ENCODE results near the gene NGF.

Gene NGF

GRCh38 chr1:115286431-115287205 lies 51.4 kb downstream of the NGF start:
- TF ChIP-seq, protein P1, sequence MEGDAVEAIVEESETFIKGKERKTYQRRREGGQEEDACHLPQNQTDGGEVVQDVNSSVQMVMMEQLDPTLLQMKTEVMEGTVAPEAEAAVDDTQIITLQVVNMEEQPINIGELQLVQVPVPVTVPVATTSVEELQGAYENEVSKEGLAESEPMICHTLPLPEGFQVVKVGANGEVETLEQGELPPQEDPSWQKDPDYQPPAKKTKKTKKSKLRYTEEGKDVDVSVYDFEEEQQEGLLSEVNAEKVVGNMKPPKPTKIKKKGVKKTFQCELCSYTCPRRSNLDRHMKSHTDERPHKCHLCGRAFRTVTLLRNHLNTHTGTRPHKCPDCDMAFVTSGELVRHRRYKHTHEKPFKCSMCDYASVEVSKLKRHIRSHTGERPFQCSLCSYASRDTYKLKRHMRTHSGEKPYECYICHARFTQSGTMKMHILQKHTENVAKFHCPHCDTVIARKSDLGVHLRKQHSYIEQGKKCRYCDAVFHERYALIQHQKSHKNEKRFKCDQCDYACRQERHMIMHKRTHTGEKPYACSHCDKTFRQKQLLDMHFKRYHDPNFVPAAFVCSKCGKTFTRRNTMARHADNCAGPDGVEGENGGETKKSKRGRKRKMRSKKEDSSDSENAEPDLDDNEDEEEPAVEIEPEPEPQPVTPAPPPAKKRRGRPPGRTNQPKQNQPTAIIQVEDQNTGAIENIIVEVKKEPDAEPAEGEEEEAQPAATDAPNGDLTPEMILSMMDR (IDR thresholded peaks at IDR 0.05; ENCODE audit: low read depth, low read length, missing control alignments) = no peak
- no peak overlapping the region for H3K4me3 ChIP-seq (ENCODE audit: low read depth, low read length)
- in situ Hi-C loops (cut with HindIII; ENCODE audit: low sequenced_read_pairs) = no loop called here
- DNase-seq (ENCODE audit: low read depth) = no peak

- DNase-seq (ENCODE audit: low read depth) = no peak
- no peak overlapping the region for H3K4me3 ChIP-seq (ENCODE audit: low read depth, low read length)
- in situ Hi-C loops (cut with HindIII; ENCODE audit: low sequenced_read_pairs) = no loop called here
- TF ChIP-seq, protein P1 (IDR thresholded peaks at IDR 0.05; ENCODE audit: low read depth, low read length, missing control alignments) = no peak
These were observed 53.8 kb downstream of the NGF start for GRCh38 chr1:115284209-115284608.

- no peak overlapping the region for H3K4me3 ChIP-seq (ENCODE audit: low read depth, low read length)
- in situ Hi-C loops (cut with HindIII; ENCODE audit: low sequenced_read_pairs) = no loop called here
- TF ChIP-seq, protein P1 (IDR thresholded peaks at IDR 0.05; ENCODE audit: low read depth, low read length, missing control alignments) = no peak
- DNase-seq (ENCODE audit: low read depth) = no peak
These were observed 54.3 kb downstream of the NGF start for GRCh38 chr1:115283681-115284146.

DNA sequence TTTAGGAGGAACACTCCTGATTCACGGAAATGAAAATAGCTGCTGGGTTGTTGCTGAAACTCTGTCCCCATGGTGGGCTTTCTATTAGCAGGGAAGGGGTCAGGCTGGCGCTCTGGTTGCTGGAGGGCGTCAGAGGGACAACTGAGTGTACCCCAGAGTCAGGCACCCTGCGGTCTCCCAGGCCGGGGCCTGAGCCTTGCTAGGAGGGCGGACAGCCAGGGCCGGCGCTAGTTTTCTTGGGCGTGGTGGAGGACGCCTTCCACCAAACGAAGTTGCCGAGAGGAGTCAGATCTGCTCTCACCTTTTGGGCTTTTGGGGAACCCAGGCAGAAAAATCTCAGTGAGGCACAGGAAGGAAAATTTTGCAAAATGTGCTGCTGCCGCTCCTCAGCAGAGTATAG lies 54.8 kb downstream of the NGF start:
- in situ Hi-C loops (cut with HindIII; ENCODE audit: low sequenced_read_pairs) = no loop called here
- no peak for DNase-seq (ENCODE audit: low read depth)
- H3K4me3 ChIP-seq (ENCODE audit: low read depth, low read length) = no peak overlapping the region
- TF ChIP-seq, protein P1 (IDR thresholded peaks at IDR 0.05; ENCODE audit: low read depth, low read length, missing control alignments) = no peak

- DNase-seq (ENCODE audit: low read depth) = no peak
- in situ Hi-C loops (cut with HindIII; ENCODE audit: low sequenced_read_pairs) = no loop called here
These were observed 55.2 kb downstream of the NGF start for GRCh38 chr1:115282807-115283208.

DNA sequence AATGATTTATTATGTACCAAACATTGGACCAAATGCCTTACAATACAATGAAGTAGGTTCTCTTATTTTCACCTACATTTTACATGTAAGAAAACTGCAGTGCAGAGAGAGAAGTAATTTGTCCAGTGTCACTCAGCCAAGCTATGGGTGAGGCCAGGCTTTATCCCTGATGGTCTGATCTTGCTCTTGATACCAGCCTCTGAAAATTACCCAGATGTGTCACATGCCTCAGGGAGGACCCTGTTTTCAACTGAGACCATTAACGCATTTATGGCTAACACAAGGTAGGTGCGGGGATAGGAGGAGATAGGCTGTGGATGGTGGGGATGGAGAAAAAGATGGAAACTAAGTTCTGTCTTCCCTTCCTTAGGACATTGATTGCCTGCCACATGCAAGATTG lies 56.9 kb downstream of the NGF start:
- no peak for DNase-seq (ENCODE audit: low read depth)
- H3K4me3 ChIP-seq (ENCODE audit: low read depth, low read length) = no peak overlapping the region
- in situ Hi-C loops (cut with HindIII; ENCODE audit: low sequenced_read_pairs) = no loop called here
- TF ChIP-seq, protein P1 (IDR thresholded peaks at IDR 0.05; ENCODE audit: low read depth, low read length, missing control alignments) = no peak

More at GRCh38 chr1:115282807-115283208, 55.2 kb downstream of the NGF start:
- TF ChIP-seq, protein P1 (IDR thresholded peaks at IDR 0.05; ENCODE audit: low read depth, low read length, missing control alignments) = no peak
- H3K4me3 ChIP-seq (ENCODE audit: low read depth, low read length) = no peak overlapping the region

Measured in astrocyte of the cerebellum (primary cell).